Hippocampal formation (tissue), 2 donors: ENCODE measurements around the gene BTBD2.

Source experiments
- DNase-seq, 2 donors: peaks; one replicate each; lab custom pipeline; 2025; lab: John Stamatoyannopoulos, UW

Gene BTBD2

GRCh38 chr19:2050991-2051772 lies 35.7 kb upstream of the BTBD2 start, which contains the start of gene MKNK2:
Gene MKNK2 (minus strand): TSS chr19:2051244. CDS start chr19:2050851, 393 bp downstream.
- DNase-seq, result peak; percentile 87 to 91

- no peak for DNase-seq
These were observed 35.0 kb upstream of the BTBD2 start for GRCh38 chr19:2050349-2050990.

GRCh38 chr19:2049741-2050348 lies 34.3 kb upstream of the BTBD2 start:
- DNase-seq, result peak; percentile 59 to 64

- no peak for DNase-seq
These were observed 33.6 kb upstream of the BTBD2 start for GRCh38 chr19:2048959-2049740.

- no peak for DNase-seq
These were observed 32.8 kb upstream of the BTBD2 start for GRCh38 chr19:2048104-2048958.

GRCh38 chr19:2047449-2048103 lies 32.1 kb upstream of the BTBD2 start:
- DNase-seq, result no peak

- no peak for DNase-seq
These were observed 31.5 kb upstream of the BTBD2 start for GRCh38 chr19:2047076-2047448.

GRCh38 chr19:2046046-2046907 lies 30.8 kb upstream of the BTBD2 start:
- no peak for DNase-seq

GRCh38 chr19:2045501-2046045 lies 30.1 kb upstream of the BTBD2 start:
- DNase-seq, result no peak

- DNase-seq, result no peak
These were observed 29.4 kb upstream of the BTBD2 start for GRCh38 chr19:2044709-2045500.

- DNase-seq, result no peak
These were observed 28.6 kb upstream of the BTBD2 start for GRCh38 chr19:2043961-2044708.

GRCh38 chr19:2043251-2043641 lies 27.7 kb upstream of the BTBD2 start:
- DNase-seq, result no peak

- DNase-seq, result no peak
These were observed 27.2 kb upstream of the BTBD2 start for GRCh38 chr19:2042485-2043250.

GRCh38 chr19:2041683-2042484 lies 26.4 kb upstream of the BTBD2 start:
- peak; percentile 83 to 96 for DNase-seq

- DNase-seq, result no peak
These were observed 25.8 kb upstream of the BTBD2 start for GRCh38 chr19:2041433-2041682.

- no peak for DNase-seq
These were observed 25.3 kb upstream of the BTBD2 start for GRCh38 chr19:2040647-2041432.
